Left lung (tissue), 10 donors: ENCODE results near the gene PLEKHA1. TPM values are rescaled to one million over a fixed set of nuclear protein-coding genes. Genes with fewer than 3 reads are reported as not detected.

Experiments
- ATAC-seq: fragments of 200-7000 bp; cut with Tn5 transposase; one replicate; pipeline ENCODE4 v1.9.1; 2020; ENCODE audit warnings: moderate library complexity
- DNase-seq, 4 donors: peaks; one replicate each; pipeline ENCODE4 v3.0.0-alpha.2; 2013 to 2020
- H3K27ac ChIP-seq, 2 donors: fragments of 200-600 bp; sonication (generic) in 1 of 2; one replicate each; pipeline versions ENCODE4 v1.5.0 to v1.8.0; 2020 to 2021
- H3K27me3 ChIP-seq, 2 donors: fragments of 200-600 bp; sonication (generic) in 1 of 2; one replicate each; pipeline versions ENCODE4 v1.5.0 to v1.8.0; 2020 to 2021
- H3K36me3 ChIP-seq, 2 donors: fragments of 200-600 bp; sonication (generic) in 1 of 2; one replicate each; pipeline versions ENCODE4 v1.5.0 to v1.8.0; 2020 to 2021
- H3K4me1 ChIP-seq, 2 donors: fragments of 200-600 bp; one replicate each; pipeline ENCODE4 v1.8.0; 2021
- H3K4me3 ChIP-seq, 2 donors: fragments of 200-600 bp; sonication (generic) in 1 of 2; one replicate each; pipeline versions ENCODE4 v1.5.0 to v1.8.0; 2020 to 2021; ENCODE audit warnings: mild to moderate bottlenecking in 1 of 2
- H3K9me3 ChIP-seq, 2 donors: fragments of 200-600 bp; sonication (generic) in 1 of 2; one replicate each; pipeline versions ENCODE4 v1.5.0 to v1.8.0; 2020 to 2021
- intact Hi-C, 2 donors: fragments of 100-400 bp; cut with DNase I; formaldehyde crosslinking; loops; one replicate each; pipeline versions ENCODE4 v1.11.2 to v1.14.2; 2022
- polyA plus RNA-seq, 6 donors: library from polyadenylated mRNA; unstranded; fragments of 120-200 nt; gene quantifications; one replicate each; pipeline ENCODE4 v1.2.1, GENCODE V29; 2013; ENCODE audit not compliant: insufficient read length in 6 of 6
- total RNA-seq, 2 donors: library from RNA; stranded (reverse); fragmentation: NEBNext Ultra II Directional; extraction: Animal tissue kit (Norgen Biotek cat#: 25700); gene quantifications; one replicate each; pipeline ENCODE4 v1.2.1, GENCODE V29; 2021
- TF ChIP-seq, protein P1 (sequence below), 2 donors: fragments of 200-600 bp; sonication (generic) in 1 of 2; IDR thresholded peaks; one replicate each; pipeline versions ENCODE4 v1.5.0 to v1.8.0; 2021; ENCODE audit warnings: antibody characterized with exemption in 2 of 2
- donor health status: DM: no; HTN: yes; CAD: no.
- donor health status: DM: no; HTN: no; CAD: no.

PLEKHA1 gene
- total and polyA plus RNA-seq, 8 donors: 40.5 to 57.9 (median 43.4) TPM

DNA sequence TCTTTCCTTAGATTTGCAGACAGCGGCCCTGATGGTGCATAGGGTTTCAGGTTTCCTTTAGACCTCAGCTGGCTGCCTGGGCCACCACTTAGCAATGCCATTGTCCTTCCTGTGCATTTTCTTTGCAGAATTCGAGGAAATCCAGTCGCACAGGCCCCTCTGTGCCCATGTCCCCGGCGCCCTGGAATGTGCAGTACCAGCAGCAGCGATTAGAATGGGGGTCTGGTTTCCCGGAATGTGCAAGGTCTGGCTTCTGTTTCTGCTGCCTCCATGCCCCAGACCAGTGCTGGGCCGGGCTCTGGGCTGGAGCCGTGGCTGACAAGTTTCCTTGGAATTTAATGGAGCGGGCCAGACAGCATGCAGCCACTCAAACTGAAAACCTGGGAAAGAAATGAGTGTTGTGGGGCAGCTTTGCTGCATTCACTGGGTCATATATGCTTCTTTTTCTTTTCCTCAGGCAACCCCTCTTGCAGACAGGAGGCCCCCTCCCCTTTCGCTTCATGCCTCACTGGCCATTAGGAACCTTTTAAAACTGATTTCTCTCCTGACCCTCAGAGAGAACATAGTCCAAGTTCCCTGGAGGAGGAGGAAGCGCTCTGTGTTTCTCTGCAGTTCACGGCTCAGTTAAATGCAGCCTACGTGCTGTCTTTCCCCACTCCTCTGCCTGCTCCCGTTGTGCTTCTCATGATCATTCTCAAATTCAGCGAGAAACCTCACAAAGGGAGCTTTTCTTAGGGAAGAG, 101.3 kb downstream of the PLEKHA1 start:
- no peaks in the 10 kb centered on the region for H3K36me3 ChIP-seq

GRCh38 chr10:122476333-122476695, 101.8 kb downstream of the PLEKHA1 start:
- intact Hi-C loops: no loop called here
- ATAC-seq: no peak
- Histone ChIP-seq H3K36me3 (no peaks in the 10 kb centered on the region), H3K4me1 (peaks cover 6% of the 10 kb centered on the region in 2 donors), H3K27ac (no peak overlapping the region), H3K4me3 (no peak overlapping the region), H3K27me3 (peaks cover 0 to 4% of the 10 kb centered on the region in 2 donors), H3K9me3 (no peaks in the 10 kb centered on the region)
- DNase-seq: peak in 2 of 4 donors; percentile 23 to 38
- TF ChIP-seq, protein P1, sequence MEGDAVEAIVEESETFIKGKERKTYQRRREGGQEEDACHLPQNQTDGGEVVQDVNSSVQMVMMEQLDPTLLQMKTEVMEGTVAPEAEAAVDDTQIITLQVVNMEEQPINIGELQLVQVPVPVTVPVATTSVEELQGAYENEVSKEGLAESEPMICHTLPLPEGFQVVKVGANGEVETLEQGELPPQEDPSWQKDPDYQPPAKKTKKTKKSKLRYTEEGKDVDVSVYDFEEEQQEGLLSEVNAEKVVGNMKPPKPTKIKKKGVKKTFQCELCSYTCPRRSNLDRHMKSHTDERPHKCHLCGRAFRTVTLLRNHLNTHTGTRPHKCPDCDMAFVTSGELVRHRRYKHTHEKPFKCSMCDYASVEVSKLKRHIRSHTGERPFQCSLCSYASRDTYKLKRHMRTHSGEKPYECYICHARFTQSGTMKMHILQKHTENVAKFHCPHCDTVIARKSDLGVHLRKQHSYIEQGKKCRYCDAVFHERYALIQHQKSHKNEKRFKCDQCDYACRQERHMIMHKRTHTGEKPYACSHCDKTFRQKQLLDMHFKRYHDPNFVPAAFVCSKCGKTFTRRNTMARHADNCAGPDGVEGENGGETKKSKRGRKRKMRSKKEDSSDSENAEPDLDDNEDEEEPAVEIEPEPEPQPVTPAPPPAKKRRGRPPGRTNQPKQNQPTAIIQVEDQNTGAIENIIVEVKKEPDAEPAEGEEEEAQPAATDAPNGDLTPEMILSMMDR (IDR thresholded peaks at IDR 0.05): no peak

More for the DNA sequence above, 101.3 kb downstream of the PLEKHA1 start:
- peaks cover 0 to 4% of the 10 kb centered on the region in 2 donors for H3K27me3 ChIP-seq
- TF ChIP-seq, protein P1 (IDR thresholded peaks at IDR 0.05): no peak
- DNase-seq (peak in 1 of 4 donors; percentile 31), ATAC-seq (peak; percentile 37)
- H3K27ac ChIP-seq: peak overlapping the region in 1 of 2 donors; percentile 1
- peaks cover 6% of the 10 kb centered on the region in 2 donors for H3K4me1 ChIP-seq
- intact Hi-C loops: no loop called here
- H3K4me3 ChIP-seq: no peak overlapping the region
- H3K9me3 ChIP-seq: no peaks in the 10 kb centered on the region

DNA sequence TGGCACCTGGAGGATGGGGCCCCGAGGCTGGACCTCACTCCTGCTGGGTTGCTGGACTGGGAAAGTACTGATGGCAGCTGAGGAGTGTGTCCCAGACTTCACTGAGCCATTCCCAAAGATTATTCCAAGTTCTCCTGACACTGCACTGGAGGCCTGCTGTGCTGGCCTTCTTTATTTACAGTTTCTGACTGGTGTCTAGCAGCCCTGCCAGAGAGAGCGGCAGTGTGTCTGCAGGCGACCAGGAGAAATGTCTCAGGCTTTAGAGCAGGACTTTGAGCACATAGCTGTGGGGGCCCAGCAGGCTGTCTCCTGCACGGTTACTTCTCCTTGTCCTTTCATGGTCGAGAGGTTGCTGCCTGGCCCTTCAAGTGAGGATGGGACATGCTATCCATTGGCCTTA, 102.9 kb downstream of the PLEKHA1 start:
- Histone ChIP-seq H3K27ac (no peak overlapping the region), H3K4me1 (peaks cover 6% of the 10 kb centered on the region in 2 donors), H3K9me3 (no peaks in the 10 kb centered on the region), H3K4me3 (no peak overlapping the region), H3K36me3 (no peaks in the 10 kb centered on the region), H3K27me3 (no peaks in the 10 kb centered on the region)
- TF ChIP-seq, protein P1 (IDR thresholded peaks at IDR 0.05): no peak
- ATAC-seq: no peak
- intact Hi-C loops: no loop called here
- DNase-seq: peak in 1 of 4 donors; percentile 15

GRCh38 chr10:122478971-122479370, 104.5 kb downstream of the PLEKHA1 start:
- H3K36me3 ChIP-seq: no peaks in the 10 kb centered on the region
- intact Hi-C loops: no loop called here
- no peak overlapping the region for H3K4me3 ChIP-seq
- H3K27ac ChIP-seq: no peak overlapping the region
- peaks cover 2 to 6% of the 10 kb centered on the region in 2 donors for H3K4me1 ChIP-seq
- H3K9me3 ChIP-seq: no peaks in the 10 kb centered on the region
- no peaks in the 10 kb centered on the region for H3K27me3 ChIP-seq
- DNase-seq (peak in 1 of 4 donors; percentile 21), ATAC-seq (no peak)
- TF ChIP-seq, protein P1 (IDR thresholded peaks at IDR 0.05): no peak

DNA sequence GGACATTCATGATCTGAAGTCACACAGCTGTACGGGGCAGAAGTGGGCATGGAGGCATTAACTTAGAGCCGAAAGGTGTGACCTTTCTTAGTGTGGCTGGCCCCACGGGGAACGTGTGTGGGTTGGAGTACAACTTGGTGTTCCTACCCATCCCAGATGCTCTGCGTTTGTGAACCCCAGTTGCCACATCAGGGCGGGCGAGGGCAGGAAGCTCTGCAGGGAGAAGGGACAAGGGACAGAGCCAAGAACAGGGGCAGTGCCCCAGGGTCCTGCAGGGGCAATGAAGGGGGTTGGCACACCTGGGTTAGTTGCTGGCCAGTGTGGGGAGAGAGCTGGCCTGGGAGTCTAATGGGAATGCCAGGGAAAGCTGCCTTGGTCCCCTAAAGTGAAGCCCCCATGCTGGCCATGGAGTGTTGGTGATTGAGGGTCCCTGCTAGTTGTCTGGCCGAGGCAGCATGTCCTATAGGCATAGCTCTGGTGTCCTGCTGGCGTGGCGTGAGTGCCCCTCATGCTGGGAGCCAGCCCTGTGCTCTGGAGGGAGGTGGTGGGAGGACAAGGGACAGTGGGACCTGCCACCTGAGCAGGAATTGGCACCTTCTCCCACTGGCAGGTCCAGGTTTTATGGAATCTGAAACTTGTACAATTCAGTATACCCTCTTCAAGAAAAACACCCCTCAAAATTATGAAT, 105.8 kb downstream of the PLEKHA1 start:
- intact Hi-C loops: no loop called here
- Histone ChIP-seq H3K9me3 (no peaks in the 10 kb centered on the region), H3K27me3 (no peaks in the 10 kb centered on the region), H3K4me1 (peaks cover 1 to 10% of the 10 kb centered on the region in 2 donors), H3K27ac (no peak overlapping the region), H3K36me3 (no peaks in the 10 kb centered on the region), H3K4me3 (no peak overlapping the region)
- ATAC-seq: no peak
- TF ChIP-seq, protein P1 (IDR thresholded peaks at IDR 0.05): no peak
- DNase-seq: peak in 2 of 4 donors; percentile 24 to 31
